ENCODE data around the gene HSPB7.

HSPB7 gene

DNA sequence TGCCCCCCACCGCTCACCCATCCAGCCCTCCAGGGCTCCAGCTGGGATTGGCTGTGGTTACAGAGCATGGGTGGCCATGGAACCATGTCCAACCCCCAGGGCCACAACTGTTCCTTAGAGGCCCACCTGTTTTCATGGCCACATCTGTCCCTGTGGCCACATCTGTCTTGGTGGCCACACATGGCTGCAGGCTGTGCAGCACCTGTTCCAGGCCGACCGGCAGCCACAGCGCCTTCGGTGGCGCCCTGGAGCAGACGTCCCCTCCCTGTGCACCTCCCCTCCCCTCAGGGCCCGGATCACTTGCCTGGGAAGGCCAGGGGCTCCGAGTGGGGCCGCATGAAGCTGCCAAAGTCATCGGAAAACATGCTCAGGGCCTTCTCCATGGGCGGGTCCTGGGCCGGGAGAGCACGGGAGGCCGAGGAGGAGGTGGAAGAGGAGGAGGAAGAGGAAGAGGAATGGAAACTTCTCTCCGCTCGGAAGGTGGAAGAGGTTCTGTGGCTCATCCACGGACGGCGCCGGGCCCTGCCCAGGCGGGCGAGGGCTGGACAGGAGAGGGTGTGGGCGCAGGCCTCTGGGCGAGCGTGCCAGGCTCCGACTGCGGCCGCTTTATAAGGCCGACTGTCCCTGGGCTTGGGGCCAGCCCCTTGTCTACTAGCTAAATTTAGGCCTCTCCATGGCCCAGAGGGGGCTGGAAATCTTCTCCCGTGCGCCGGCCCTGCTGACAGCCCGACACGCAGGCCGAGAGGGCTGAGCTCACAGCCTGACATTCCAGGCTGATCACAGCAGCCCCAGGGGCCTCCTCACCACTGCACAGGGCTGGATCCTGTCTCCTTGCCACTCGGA, at the start of gene HSPB7:
Gene HSPB7, minus strand, starts transcription at position 583 of the 843 bp plus-strand sequence. Its CDS starts 80 bp downstream, at position 503.
- ATAC-seq (ENCODE audit: low read depth) (no peak), DNase-seq (ENCODE audit: low spot score) (no peak)
- TF ChIP-seq CTCF (IDR thresholded peaks at IDR 0.05; ENCODE audit: poor library complexity, severe bottlenecking): no peak
- H3K36me3 ChIP-seq (ENCODE audit: low read depth): no peaks in the 10 kb centered on the region
- H3K4me3 ChIP-seq (ENCODE audit: severe bottlenecking): no peak within 1 kb of the TSS
- H3K4me1 ChIP-seq (ENCODE audit: insufficient read depth, poor library complexity, severe bottlenecking): peaks cover 6% of the 10 kb centered on the region
- H3K27ac ChIP-seq (ENCODE audit: poor library complexity, severe bottlenecking): no peak within 1 kb of the TSS
- H3K27me3 ChIP-seq (ENCODE audit: insufficient read depth, poor library complexity, severe bottlenecking): no peaks in the 10 kb centered on the region
- peaks cover 3% of the 10 kb centered on the region for H3K9me3 ChIP-seq (ENCODE audit: severe bottlenecking)

DNA sequence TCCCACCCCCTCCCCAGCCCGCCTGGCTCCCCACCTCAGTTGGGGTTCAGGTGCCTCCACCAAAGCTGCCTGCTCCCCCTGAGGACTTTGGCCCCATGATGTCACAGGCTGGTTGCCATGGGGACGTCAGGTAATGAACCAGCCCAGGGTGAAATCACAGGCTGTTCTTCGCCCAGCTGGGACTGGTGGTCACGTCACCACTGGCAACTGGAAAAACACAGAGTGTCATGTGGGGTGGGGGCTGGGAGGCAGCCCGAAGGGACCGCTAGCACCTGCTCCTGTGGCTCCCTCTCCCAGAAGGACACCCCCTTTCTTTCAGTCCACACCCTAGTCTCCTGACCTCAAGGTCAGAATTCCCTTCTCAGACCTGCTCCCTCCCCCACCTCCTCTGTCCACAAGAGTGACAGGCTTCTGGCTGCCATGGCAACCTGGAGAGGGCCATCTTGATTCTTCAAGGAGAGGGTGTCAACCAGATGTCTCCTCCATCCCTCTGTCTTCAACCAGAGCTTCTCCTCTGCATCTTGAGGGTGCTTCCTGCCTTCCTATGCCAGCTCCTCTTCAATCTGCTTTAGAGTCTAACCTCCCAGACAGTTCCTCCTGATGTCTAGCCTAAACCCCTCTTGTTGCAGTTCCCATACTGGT, 49.4 kb upstream of the HSPB7 start:
- H3K27ac ChIP-seq (ENCODE audit: poor library complexity, severe bottlenecking): no peak overlapping the region
- H3K9me3 ChIP-seq (ENCODE audit: severe bottlenecking): no peaks in the 10 kb centered on the region
- no peaks in the 10 kb centered on the region for H3K36me3 ChIP-seq (ENCODE audit: low read depth)
- no peaks in the 10 kb centered on the region for H3K27me3 ChIP-seq (ENCODE audit: insufficient read depth, poor library complexity, severe bottlenecking)
- no peak for DNase-seq (ENCODE audit: low spot score)
- no peaks in the 10 kb centered on the region for H3K4me1 ChIP-seq (ENCODE audit: insufficient read depth, poor library complexity, severe bottlenecking)
- ATAC-seq (ENCODE audit: low read depth): no peak
- TF ChIP-seq CTCF (IDR thresholded peaks at IDR 0.05; ENCODE audit: poor library complexity, severe bottlenecking): no peak
- no peak overlapping the region for H3K4me3 ChIP-seq (ENCODE audit: severe bottlenecking)

DNA sequence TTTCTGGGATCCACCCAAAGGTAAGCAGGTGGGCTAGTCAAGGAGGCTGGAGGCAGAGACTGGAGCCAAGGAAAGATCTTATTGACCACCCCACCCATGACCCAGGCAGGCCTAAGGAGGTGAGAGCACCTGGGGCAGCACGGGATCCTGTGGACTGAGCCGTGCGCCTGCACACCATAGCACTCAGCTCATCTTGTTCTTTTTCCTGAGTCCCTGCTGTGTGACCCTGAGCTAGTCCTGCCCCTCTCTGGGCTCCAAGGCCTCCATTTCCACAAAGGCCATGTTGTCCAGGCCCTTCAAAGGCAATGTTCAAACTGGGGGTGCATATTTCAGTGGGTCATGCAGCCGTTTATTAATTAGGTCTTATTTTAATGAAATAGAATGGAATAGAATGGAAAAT, 48.4 kb upstream of the HSPB7 start:
- ATAC-seq (ENCODE audit: low read depth) (no peak), DNase-seq (ENCODE audit: low spot score) (no peak)
- Histone ChIP-seq H3K4me3 (ENCODE audit: severe bottlenecking) (no peak overlapping the region), H3K27me3 (ENCODE audit: insufficient read depth, poor library complexity, severe bottlenecking) (no peaks in the 10 kb centered on the region), H3K36me3 (ENCODE audit: low read depth) (no peaks in the 10 kb centered on the region), H3K27ac (ENCODE audit: poor library complexity, severe bottlenecking) (no peak overlapping the region), H3K4me1 (ENCODE audit: insufficient read depth, poor library complexity, severe bottlenecking) (no peaks in the 10 kb centered on the region), H3K9me3 (ENCODE audit: severe bottlenecking) (no peaks in the 10 kb centered on the region)
- no peak for TF ChIP-seq CTCF (IDR thresholded peaks at IDR 0.05; ENCODE audit: poor library complexity, severe bottlenecking)

DNA sequence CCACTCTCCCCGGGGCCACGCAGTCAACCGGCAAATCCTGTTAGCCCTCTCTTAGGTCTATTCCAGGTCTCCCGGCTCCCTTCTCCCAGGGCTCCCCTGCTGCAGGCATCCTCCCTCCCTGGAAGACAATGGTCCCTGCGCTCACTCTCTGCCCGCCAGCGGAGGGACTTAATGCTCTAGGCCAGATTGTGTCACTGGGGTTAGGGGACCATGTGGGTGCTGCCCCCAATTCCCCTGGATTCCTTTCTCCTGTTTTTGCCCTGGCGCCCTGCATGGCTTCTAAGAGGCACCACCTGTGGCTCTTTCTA, 47.4 kb upstream of the HSPB7 start:
- TF ChIP-seq CTCF (IDR thresholded peaks at IDR 0.05; ENCODE audit: poor library complexity, severe bottlenecking): no peak
- no peak for ATAC-seq (ENCODE audit: low read depth)
- no peaks in the 10 kb centered on the region for H3K27me3 ChIP-seq (ENCODE audit: insufficient read depth, poor library complexity, severe bottlenecking)
- no peak for DNase-seq (ENCODE audit: low spot score)
- H3K36me3 ChIP-seq (ENCODE audit: low read depth): no peaks in the 10 kb centered on the region
- no peaks in the 10 kb centered on the region for H3K9me3 ChIP-seq (ENCODE audit: severe bottlenecking)
- H3K27ac ChIP-seq (ENCODE audit: poor library complexity, severe bottlenecking): no peak overlapping the region
- H3K4me3 ChIP-seq (ENCODE audit: severe bottlenecking): no peak overlapping the region
- no peaks in the 10 kb centered on the region for H3K4me1 ChIP-seq (ENCODE audit: insufficient read depth, poor library complexity, severe bottlenecking)

Data from RWPE2 (cell line).